Esophagus (tissue), 2 donors: ENCODE results near the gene PSMG4. TPM values are rescaled to one million over a fixed set of nuclear protein-coding genes. Genes with fewer than 3 reads are reported as not detected.

Source experiments
- H3K27ac ChIP-seq, 2 donors: one replicate each; pipeline ENCODE4 v1.5.1; 2013; ENCODE audit warnings: low read depth in 2 of 2, mild to moderate bottlenecking in 2 of 2, inconsistent platforms in 1 of 2, low read length in 1 of 2, moderate library complexity in 1 of 2
- H3K27me3 ChIP-seq, 2 donors: one replicate each; pipeline ENCODE4 v1.6.1; 2013; ENCODE audit warnings: low read length in 2 of 2, control low read depth in 1 of 2, mild to moderate bottlenecking in 1 of 2; ENCODE audit not compliant: insufficient read depth in 2 of 2, control insufficient read depth in 1 of 2
- H3K36me3 ChIP-seq, 2 donors: one replicate each; pipeline ENCODE4 v1.6.1; 2013; ENCODE audit warnings: low read length in 1 of 2; ENCODE audit not compliant: control insufficient read depth in 2 of 2, insufficient read depth in 2 of 2
- H3K4me1 ChIP-seq, 2 donors: one replicate each; pipeline ENCODE4 v1.6.1; 2013; ENCODE audit warnings: low read length in 1 of 2; ENCODE audit not compliant: control insufficient read depth in 2 of 2, insufficient read depth in 2 of 2
- H3K4me3 ChIP-seq, 2 donors: one replicate each; pipeline ENCODE4 v1.5.1; 2013; ENCODE audit warnings: low read length in 2 of 2, mild to moderate bottlenecking in 2 of 2, low read depth in 1 of 2, moderate library complexity in 1 of 2
- H3K9me3 ChIP-seq, 2 donors: one replicate each; pipeline ENCODE4 v1.6.1; 2013; ENCODE audit warnings: mild to moderate bottlenecking in 2 of 2, low read depth in 1 of 2, low read length in 1 of 2, moderate library complexity in 1 of 2; ENCODE audit not compliant: control insufficient read depth in 2 of 2, insufficient read depth in 1 of 2
- WGBS, 2 donors: extraction: QIAGEN DNeasy Blood & Tissue Kit; methylation state at CpG; one replicate each; pipeline ENCODE4 v1.1.7; 2013; 5-methylcytosine and 5-hydroxymethylcytosine counted together
- polyA plus RNA-seq, 2 donors: library from polyadenylated mRNA; stranded (reverse); fragments of 200-250 nt; gene quantifications; one replicate each; pipeline ENCODE4 v1.2.3, GENCODE V29; 2013
- donor health status: healthy with polysubstance abuse.
- donor health status: Bipolar disorder and iron deficiency.

PSMG4 gene
- polyA plus RNA-seq, 2 donors, result 31.6 to 33.3 TPM

DNA sequence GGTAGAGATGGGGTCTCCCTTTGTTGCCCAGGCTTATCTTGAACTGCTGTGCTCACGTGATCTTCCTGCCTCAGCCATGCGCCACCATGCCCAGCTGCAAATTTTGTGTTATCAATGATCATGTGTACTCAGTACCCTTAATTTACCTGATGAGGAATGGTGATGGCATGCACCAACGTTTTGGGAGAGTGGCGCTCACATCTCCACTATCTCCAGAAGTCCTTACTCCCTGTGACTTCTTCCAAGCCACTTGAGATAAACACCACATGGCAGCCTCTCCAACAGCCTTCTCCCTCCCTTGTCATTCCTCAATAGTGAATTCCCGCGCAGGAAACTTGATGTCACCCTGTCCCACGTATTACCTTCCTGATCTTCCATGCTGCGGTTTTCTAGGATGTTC lies 58.1 kb downstream of the PSMG4 start:
- Histone ChIP-seq H3K9me3 (no peaks in the 10 kb centered on the region), H3K27me3 (no peaks in the 10 kb centered on the region), H3K27ac (no peak overlapping the region), H3K4me3 (no peak overlapping the region), H3K36me3 (peaks cover 0 to 20% of the 10 kb centered on the region in 2 donors), H3K4me1 (peaks cover 0 to 2% of the 10 kb centered on the region in 2 donors)
- WGBS, 2 donors, result 85 to 87% methylated on average over 8 of the region's 8 CpGs

Other genes starting within 250 kb of the PSMG4 start
- gene RIPK1, start 190.5 kb upstream of the PSMG4 start, polyA plus RNA-seq, result 10 to 100 TPM; 11.1 to 13.3 TPM
- 10 to 100 TPM; 12.5 to 13.2 TPM for gene BPHL, start 140.2 kb upstream of the PSMG4 start, polyA plus RNA-seq
- 100 to 1,000 TPM in 1 of 2 donors, 10 to 100 TPM in 1; 23.3 to 115 TPM for gene TUBB2A, start 101.4 kb upstream of the PSMG4 start, polyA plus RNA-seq
- gene TUBB2B, start 31.3 kb upstream of the PSMG4 start, polyA plus RNA-seq, result 1 to 10 TPM; 1.6 to 8.4 TPM
- 10 to 100 TPM; 12.5 to 15.4 TPM for gene SLC22A23, start 198.1 kb downstream of the PSMG4 start, polyA plus RNA-seq